Esophagus squamous epithelium (tissue), 4 donors: ENCODE results near the gene NAA30.
"Not testable (repeated sequence)": the region's sequence is repeated elsewhere in the genome, so short reads cannot be mapped to it uniquely, and the experiment has no call there.

ENCODE experiments used
- POLR2A ChIP-seq, 4 donors: fragments of 450-650 bp; IDR thresholded peaks; one replicate each; pipeline ENCODE4 v1.6.1; 2017; ENCODE audit warnings: antibody characterized with exemption in 4 of 4, mild to moderate bottlenecking in 4 of 4, moderate library complexity in 3 of 4
- TF ChIP-seq, protein P1 (sequence below), 6 experiments: fragments of 450-650 bp in 4 of 6; fragments of 200-600 bp in 2 of 6; sonication (generic) in 2 of 6; IDR thresholded peaks; one replicate each; pipeline ENCODE4 v1.5.1; 2016 to 2019; ENCODE audit warnings: antibody characterized with exemption in 6 of 6, mild to moderate bottlenecking in 4 of 6, moderate library complexity in 4 of 6

DNA sequence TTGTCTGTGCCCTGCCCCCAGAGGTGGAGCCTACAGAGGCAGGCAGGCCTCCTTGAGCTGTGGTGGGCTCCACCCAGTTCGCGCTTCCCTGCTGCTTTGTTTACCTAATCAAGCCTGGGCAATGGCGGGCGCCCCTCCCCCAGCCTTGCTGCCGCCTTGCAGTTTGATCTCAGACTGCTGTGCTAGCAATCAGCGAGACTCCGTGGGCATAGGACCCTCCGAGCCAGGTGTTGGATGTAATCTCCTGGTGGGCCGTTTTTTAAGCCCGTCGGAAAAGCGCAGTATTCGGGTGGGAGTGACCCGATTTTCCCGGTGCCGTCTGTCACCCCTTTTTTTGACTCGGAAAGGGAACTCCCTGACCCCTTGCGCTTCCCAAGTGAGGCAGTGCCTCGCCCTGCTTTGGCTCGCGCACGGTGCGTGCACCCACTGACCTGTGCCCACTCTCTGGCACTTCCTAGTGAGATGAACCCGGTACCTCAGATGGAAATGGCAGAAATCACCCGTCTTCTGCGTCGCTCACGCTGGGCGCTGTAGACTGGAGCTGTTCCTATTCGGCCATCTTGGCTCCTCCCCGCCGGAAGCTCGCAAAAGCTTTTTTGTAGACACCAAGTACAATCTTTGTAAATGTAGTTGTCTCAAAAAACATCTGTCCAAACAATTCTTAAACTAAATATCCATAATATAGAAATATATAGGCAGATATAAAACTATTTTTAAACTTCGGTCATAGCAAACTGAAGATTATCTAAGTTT is 46.7 kb upstream of the NAA30 start:
- TF ChIP-seq, protein P1, sequence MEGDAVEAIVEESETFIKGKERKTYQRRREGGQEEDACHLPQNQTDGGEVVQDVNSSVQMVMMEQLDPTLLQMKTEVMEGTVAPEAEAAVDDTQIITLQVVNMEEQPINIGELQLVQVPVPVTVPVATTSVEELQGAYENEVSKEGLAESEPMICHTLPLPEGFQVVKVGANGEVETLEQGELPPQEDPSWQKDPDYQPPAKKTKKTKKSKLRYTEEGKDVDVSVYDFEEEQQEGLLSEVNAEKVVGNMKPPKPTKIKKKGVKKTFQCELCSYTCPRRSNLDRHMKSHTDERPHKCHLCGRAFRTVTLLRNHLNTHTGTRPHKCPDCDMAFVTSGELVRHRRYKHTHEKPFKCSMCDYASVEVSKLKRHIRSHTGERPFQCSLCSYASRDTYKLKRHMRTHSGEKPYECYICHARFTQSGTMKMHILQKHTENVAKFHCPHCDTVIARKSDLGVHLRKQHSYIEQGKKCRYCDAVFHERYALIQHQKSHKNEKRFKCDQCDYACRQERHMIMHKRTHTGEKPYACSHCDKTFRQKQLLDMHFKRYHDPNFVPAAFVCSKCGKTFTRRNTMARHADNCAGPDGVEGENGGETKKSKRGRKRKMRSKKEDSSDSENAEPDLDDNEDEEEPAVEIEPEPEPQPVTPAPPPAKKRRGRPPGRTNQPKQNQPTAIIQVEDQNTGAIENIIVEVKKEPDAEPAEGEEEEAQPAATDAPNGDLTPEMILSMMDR (IDR thresholded peaks at IDR 0.05), result not testable (repeated sequence)
- TF ChIP-seq POLR2A (IDR thresholded peaks at IDR 0.05), result not testable (repeated sequence)
